ENCODE results near the gene ZNF644. TPM values are rescaled to one million over a fixed set of nuclear protein-coding genes. Genes with fewer than 3 reads are reported as not detected.
"Not testable (repeated sequence)": the region's sequence is repeated elsewhere in the genome, so short reads cannot be mapped to it uniquely, and the experiment has no call there.

ZNF644 gene
- total RNA-seq, 1 donor from 2014 or later, result 50.4 TPM

- Histone ChIP-seq H3K36me3 (ENCODE audit: control insufficient read depth, insufficient read depth, low read length) (no peaks in the 10 kb centered on the region), H3K4me3 (ENCODE audit: low read depth, low read length) (no peak overlapping the region), H3K27me3 (ENCODE audit: control insufficient read depth, insufficient read depth, low read length) (no peaks in the 10 kb centered on the region)
- TF ChIP-seq CTCF (IDR thresholded peaks at IDR 0.05; ENCODE audit: insufficient read depth, low read length, poor library complexity, severe bottlenecking), result no peak
- DNase-seq (ENCODE audit: low read depth), result no peak
These were observed 35.9 kb upstream of the ZNF644 start for GRCh38 chr1:91057784-91058183.

GRCh38 chr1:91054780-91055481, 33.1 kb upstream of the ZNF644 start:
- TF ChIP-seq CTCF (IDR thresholded peaks at IDR 0.05; ENCODE audit: insufficient read depth, low read length, poor library complexity, severe bottlenecking), result no peak
- Histone ChIP-seq H3K27me3 (ENCODE audit: control insufficient read depth, insufficient read depth, low read length) (no peaks in the 10 kb centered on the region), H3K36me3 (ENCODE audit: control insufficient read depth, insufficient read depth, low read length) (no peaks in the 10 kb centered on the region), H3K4me3 (ENCODE audit: low read depth, low read length) (no peak overlapping the region)
- no peak for DNase-seq (ENCODE audit: low read depth)

- H3K36me3 ChIP-seq (ENCODE audit: control insufficient read depth, insufficient read depth, low read length), result no peaks in the 10 kb centered on the region
- no peaks in the 10 kb centered on the region for H3K27me3 ChIP-seq (ENCODE audit: control insufficient read depth, insufficient read depth, low read length)
- no peak for DNase-seq (ENCODE audit: low read depth)
- no peak for TF ChIP-seq CTCF (IDR thresholded peaks at IDR 0.05; ENCODE audit: insufficient read depth, low read length, poor library complexity, severe bottlenecking)
- H3K4me3 ChIP-seq (ENCODE audit: low read depth, low read length), result no peak overlapping the region
These were observed 31.8 kb upstream of the ZNF644 start for GRCh38 chr1:91053630-91054029.

- H3K27me3 ChIP-seq (ENCODE audit: control insufficient read depth, insufficient read depth, low read length); DNase-seq (ENCODE audit: low read depth); H3K4me3 ChIP-seq (ENCODE audit: low read depth, low read length); H3K36me3 ChIP-seq (ENCODE audit: control insufficient read depth, insufficient read depth, low read length): not testable (repeated sequence)
These were observed 27.7 kb upstream of the ZNF644 start for GRCh38 chr1:91049551-91049950.

- H3K36me3 ChIP-seq (ENCODE audit: control insufficient read depth, insufficient read depth, low read length), result no peaks in the 10 kb centered on the region
- no peak for TF ChIP-seq CTCF (IDR thresholded peaks at IDR 0.05; ENCODE audit: insufficient read depth, low read length, poor library complexity, severe bottlenecking)
- DNase-seq (ENCODE audit: low read depth), result no peak
- H3K27me3 ChIP-seq (ENCODE audit: control insufficient read depth, insufficient read depth, low read length), result no peaks in the 10 kb centered on the region
- no peak overlapping the region for H3K4me3 ChIP-seq (ENCODE audit: low read depth, low read length)
These were observed 24.9 kb upstream of the ZNF644 start for GRCh38 chr1:91046766-91047165.

- Histone ChIP-seq H3K27me3 (ENCODE audit: control insufficient read depth, insufficient read depth, low read length) (no peaks in the 10 kb centered on the region), H3K36me3 (ENCODE audit: control insufficient read depth, insufficient read depth, low read length) (no peaks in the 10 kb centered on the region), H3K4me3 (ENCODE audit: low read depth, low read length) (no peak overlapping the region)
- DNase-seq (ENCODE audit: low read depth), result no peak
- TF ChIP-seq CTCF (IDR thresholded peaks at IDR 0.05; ENCODE audit: insufficient read depth, low read length, poor library complexity, severe bottlenecking), result no peak
These were observed 23.4 kb upstream of the ZNF644 start for GRCh38 chr1:91045284-91045683.

GRCh38 chr1:91044776-91045175, 22.9 kb upstream of the ZNF644 start:
- not testable (repeated sequence) for H3K27me3 ChIP-seq (ENCODE audit: control insufficient read depth, insufficient read depth, low read length); H3K36me3 ChIP-seq (ENCODE audit: control insufficient read depth, insufficient read depth, low read length); H3K4me3 ChIP-seq (ENCODE audit: low read depth, low read length); DNase-seq (ENCODE audit: low read depth)

GRCh38 chr1:91042372-91042771, 20.5 kb upstream of the ZNF644 start:
- not testable (repeated sequence) for H3K36me3 ChIP-seq (ENCODE audit: control insufficient read depth, insufficient read depth, low read length); DNase-seq (ENCODE audit: low read depth)

More at GRCh38 chr1:91042372-91042771, 20.5 kb upstream of the ZNF644 start:
- not testable (repeated sequence) for H3K4me3 ChIP-seq (ENCODE audit: low read depth, low read length); H3K27me3 ChIP-seq (ENCODE audit: control insufficient read depth, insufficient read depth, low read length)
